Measurements from ENCODE around the gene UGT1A10.
"Not testable (repeated sequence)": the region's sequence is repeated elsewhere in the genome, so short reads cannot be mapped to it uniquely, and the experiment has no call there.

UGT1A10 gene

GRCh38 chr2:233636306-233636705 is at the start of gene UGT1A10:
Gene UGT1A10, plus strand, starts transcription at chr2:233636448. Its CDS starts 75 bp downstream, at chr2:233636523.
- DNase-seq = not testable (repeated sequence)

DNA sequence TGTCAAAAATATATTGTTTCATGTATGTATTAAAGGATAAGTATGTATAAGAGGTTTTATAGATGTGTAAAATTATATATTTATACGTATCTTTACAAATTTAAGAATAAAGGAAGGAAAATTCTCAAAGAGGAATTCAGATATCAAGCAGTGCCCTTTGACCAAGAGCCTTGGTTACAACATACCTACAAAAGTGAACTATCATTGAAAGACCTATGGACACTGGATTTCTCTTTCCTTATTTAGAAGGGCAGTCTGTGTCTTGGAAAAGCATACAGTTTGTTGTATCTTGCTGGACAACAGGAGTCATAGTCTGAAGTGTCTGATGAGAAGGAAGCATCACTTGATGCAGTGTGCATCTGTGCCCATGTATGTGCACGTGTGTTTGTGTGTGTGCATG is 47.8 kb upstream of the UGT1A10 start:
- no peak for DNase-seq

GRCh38 chr2:233592706-233593105 is 43.5 kb upstream of the UGT1A10 start:
- not testable (repeated sequence) for DNase-seq

GRCh38 chr2:233593201-233593600 is 43.0 kb upstream of the UGT1A10 start:
- no peak for DNase-seq

DNA sequence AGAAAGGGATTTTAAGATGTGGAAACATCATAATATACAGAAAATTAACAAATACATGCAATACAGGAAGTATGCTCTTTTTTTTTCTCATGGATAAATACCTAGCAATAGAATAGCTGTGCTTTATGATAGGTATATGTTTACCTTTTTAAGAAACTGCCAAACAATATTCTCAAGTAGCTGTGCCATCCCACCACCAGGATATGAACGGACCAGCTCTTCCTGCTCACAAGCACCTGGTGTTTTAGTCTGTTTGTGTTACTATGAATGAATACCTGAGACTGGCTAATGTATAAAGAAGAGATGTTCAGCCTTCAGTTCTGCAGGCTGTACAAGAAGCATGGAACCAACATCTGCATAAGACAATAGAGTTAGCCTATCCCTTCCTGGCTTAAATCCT is 38.7 kb upstream of the UGT1A10 start:
- DNase-seq = no peak

- DNase-seq = no peak
These were observed 37.3 kb upstream of the UGT1A10 start for GRCh38 chr2:233598952-233599351.

DNA sequence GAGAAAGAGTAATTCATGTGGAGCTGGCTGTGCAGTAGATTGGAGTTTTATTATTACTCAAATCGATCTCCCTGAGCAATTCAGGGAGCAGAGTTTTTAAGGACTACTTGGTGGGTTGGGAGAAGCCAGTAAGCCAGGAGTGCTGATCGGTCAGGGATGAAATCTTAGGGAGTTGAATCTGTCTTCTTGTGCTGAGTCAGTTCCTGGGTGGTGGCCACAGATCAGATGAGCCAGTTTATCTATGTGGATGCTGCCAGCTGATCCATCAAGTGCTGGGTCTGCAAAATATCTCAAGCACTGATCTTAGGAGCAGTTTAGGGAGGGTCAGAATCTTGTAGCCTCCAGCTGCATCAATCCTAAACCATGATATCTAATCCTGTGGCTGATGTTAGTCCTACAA is 35.9 kb upstream of the UGT1A10 start:
- no peak for DNase-seq

DNA sequence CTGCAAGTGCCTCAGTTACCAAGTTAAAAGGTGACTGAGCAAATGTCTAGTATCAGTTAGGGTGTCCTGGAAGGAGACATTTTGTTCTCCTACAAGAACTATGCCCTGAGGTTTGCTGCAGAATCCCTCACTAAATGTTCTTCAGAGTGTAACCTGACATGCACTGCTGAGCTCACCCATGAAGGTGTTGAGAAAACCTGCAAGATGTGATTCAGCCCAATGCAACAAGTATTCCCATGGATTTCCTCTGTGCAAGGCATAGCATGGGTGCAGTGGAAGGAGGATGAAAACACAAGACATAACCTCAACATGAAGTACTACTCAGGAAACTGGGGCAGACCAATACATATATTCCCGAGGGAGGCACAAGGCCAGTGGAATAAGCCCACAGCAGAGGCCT is 34.2 kb upstream of the UGT1A10 start:
- no peak for DNase-seq

GRCh38 chr2:233603520-233603919 is 32.7 kb upstream of the UGT1A10 start:
- no peak for DNase-seq

DNA sequence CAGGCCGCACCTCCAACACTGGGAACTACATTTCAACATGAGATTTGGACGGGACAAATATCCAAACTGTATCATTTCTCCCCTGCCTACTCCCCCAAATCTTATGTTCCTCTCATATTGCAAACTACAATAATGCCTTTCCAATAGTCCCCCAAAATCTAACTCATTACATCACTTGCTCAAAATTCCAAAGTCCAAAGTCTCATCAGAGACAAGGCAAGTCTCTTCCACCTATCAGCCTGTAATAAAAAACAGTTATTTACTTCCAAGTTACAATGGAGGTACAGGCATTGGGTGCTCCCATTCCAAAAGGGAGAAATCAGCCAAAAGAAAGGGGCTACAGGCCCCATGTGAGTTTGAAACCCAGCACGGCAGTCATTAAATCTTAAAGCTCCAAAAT is 31.4 kb upstream of the UGT1A10 start:
- DNase-seq = no peak

DNA sequence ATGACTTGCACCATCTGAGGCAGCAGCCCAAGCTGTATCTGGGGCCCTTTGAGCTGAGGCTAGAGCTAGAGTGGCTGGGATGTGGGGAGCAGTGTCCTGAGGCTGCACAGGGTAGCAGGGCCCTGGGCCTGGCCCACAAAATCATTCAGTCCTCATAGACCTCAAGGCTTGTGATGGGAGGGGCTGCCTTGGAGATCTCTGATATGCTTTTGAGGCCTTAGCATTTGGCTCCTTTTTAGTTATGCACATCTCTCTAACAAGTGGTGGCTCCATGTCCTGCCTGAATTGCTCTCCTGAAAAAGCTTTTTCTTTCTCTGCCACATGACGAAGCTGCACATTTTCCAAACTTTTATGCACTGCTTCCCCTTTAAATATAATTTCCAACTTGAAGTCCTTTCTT is 30.6 kb upstream of the UGT1A10 start:
- DNase-seq = no peak

- DNase-seq = no peak
These were observed 25.0 kb upstream of the UGT1A10 start for GRCh38 chr2:233611284-233611683.

DNA sequence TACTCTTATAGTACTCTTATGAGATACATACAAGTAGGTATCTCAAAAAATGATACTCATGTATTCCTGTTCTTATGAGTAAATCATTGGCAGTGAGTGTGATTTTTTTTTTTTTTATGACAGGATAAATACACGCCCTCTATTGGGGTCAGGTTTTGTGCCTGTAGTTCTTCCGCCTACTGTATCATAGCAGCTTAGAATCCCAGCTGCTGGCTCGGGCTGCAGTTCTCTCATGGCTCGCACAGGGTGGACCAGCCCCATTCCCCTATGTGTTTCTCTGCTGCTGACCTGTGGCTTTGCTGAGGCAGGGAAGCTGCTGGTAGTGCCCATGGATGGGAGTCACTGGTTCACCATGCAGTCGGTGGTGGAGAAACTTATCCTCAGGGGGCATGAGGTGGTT is 18.8 kb upstream of the UGT1A10 start, which contains the start of gene UGT1A8:
Gene UGT1A8 (plus strand): TSS at position 158 of the 400 bp plus-strand sequence. CDS start 75 bp downstream, at position 233.
- DNase-seq = not testable (repeated sequence)

DNA sequence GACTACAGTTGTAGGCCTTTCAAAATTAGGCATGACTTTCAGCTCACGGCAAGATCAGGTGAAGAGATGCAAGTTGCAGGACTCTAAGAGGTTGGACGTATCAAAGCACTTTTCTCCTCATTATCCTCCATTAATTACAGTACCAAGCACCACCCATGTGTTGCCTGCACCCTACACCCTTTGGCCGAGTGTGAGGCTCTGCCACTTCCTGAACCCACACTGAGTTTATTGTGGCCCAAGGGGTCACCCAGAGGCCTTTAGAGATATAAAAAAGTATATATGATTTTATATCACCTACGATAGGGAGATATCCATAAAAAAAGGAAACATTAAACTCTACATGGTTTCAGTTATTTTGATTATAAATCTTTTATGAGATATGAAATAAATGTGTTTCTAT is 16.0 kb upstream of the UGT1A10 start:
- no peak for DNase-seq

- DNase-seq = not testable (repeated sequence)
These were observed 14.4 kb upstream of the UGT1A10 start for GRCh38 chr2:233621863-233622262.

DNA sequence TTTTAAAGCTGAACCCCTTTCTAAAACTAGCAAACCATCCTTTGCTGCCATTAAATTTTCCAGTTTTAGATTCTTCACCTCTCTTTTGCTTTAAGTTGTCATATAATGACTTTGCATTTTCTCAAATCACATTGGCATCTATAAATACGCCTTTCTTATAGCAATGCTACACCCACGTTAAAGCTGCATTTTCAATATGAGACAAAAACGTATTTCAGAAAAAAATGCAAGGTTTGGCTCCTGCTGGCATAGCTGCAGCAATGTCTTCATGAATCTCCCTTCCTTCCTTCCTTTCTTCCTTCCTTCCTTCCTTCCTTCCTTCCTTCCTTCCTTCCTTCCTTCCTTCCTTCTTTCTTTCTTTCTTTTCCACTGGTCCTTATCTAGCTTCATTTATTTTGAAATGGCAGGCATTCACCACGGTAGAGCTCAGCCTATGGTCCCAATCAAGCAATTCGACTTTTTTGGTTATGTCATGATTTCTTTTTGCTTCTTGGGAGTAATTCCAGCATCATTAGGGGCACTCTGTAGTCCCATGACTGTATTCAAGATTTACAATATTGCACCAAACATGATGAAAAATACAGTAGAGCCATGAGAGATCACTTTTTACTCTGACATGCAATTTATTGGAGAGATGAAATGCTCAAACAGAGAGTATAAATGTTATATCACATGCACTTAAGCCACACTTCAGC is 8.8 kb upstream of the UGT1A10 start:
- no peak for DNase-seq

GRCh38 chr2:233638836-233639235 is 2.6 kb downstream of the UGT1A10 start:
- no peak for DNase-seq

DNA sequence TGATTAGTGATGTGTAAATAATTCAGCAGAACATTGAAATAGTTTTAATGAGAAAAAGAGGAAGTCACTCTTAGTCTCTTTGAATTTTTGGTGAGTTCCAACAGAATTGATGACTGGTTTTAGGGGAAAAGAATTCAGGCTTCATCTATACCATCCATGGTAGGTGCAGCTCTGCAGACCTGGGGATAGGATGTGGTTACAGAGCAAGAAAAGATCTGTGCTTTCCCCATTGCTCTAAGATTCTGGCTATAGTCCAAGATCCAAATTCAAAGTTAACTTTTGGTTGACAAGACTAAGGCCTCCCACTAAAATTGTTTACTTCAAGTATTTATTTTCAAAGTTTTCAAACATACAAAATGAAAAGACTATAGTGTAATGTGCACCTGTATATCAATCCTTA is 3.6 kb downstream of the UGT1A10 start:
- no peak for DNase-seq

DNA sequence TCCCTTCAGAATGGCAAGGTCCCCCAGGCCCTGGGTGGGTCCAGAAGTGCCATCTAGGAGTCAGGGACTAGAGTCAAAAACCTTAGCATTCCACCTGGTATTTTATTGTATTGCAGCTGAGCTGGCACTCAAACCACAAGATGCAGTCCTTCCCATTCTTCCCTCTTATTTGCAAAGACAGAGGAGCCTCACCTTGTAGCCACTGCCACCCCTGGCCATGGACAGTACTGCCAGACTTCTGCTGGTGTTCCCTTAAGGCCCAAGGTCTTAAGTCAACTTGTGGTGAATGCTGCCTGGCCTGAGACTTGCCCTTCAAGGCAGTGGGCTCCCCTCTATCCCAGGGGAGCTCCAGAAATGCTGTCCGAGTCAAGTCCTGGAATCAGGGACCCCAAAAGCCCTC is 6.9 kb downstream of the UGT1A10 start:
- no peak for DNase-seq

GRCh38 chr2:233646033-233646432 is 9.8 kb downstream of the UGT1A10 start:
- DNase-seq = not testable (repeated sequence)

- no peak for DNase-seq
These were observed 14.7 kb downstream of the UGT1A10 start for GRCh38 chr2:233650981-233651380.

GRCh38 chr2:233651430-233651829 is 15.2 kb downstream of the UGT1A10 start:
- DNase-seq = no peak

DNA sequence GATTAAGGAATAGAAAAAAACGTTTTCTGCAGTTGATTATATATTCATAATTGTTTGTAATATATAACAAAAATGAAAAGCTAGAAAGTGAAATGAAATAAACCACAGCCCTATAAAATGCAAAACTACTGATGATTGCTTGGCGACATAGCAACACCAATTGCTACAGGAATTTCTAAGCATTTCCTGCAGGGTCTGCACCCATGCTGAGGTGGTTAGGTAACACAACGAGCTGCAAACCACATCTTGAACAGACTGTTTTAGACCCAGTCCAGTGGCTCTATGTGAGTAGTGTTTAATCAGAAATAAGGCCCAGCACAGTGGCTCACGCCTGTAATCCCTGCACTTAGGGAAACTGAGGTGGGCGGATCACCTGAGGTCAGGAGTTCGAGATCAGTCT is 18.3 kb downstream of the UGT1A10 start:
- no peak for DNase-seq

DNA sequence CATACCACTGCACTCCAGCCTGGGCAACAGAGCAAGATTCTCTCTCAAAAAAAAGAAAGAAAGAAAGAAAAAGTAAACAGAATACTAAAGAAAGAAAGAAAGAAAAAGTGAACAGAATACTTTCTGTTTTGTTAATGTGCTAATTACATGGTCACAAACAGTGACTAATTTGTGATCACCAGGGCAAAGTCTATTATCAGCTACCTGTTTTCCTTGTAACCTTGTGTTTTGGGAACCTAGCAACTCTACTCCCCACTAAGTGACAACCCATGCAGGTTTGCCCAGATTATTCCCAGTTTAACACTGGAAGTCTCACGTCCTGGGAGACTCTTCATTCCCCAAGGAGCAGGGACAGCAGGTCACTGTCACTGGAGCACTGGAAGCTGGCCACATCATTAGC is 18.8 kb downstream of the UGT1A10 start:
- DNase-seq = no peak

GRCh38 chr2:233655943-233656342 is 19.7 kb downstream of the UGT1A10 start:
- DNase-seq = not testable (repeated sequence)

Data from stimulated activated CD4-positive, alpha-beta T cell treated with anti-CD3 and anti-CD28 coated beads, Interleukin-4, amount 100 ng/mL, for 4 hours (primary cell).